K562 (cell line): ENCODE data around the gene ATG13. TPM values are rescaled to one million over a fixed set of nuclear protein-coding genes. Genes with fewer than 3 reads are reported as not detected.
A peak's percentile ranks its signal among the peaks of the same experiment; 100 is the strongest.

ENCODE experiments used
- FIP1L1 ChIP-seq: fragments of 200-400 bp; formaldehyde crosslinking; IDR thresholded peaks from 2 replicates; pipeline ENCODE4 v1.6.1; 2018; ENCODE audit warnings: mild to moderate bottlenecking, low read depth, low read length; ENCODE audit not compliant: poor library complexity, severe bottlenecking
- FOXA3 ChIP-seq, 2 experiments: fragments of 450-650 bp in 1 of 2; sonication (generic) in 1 of 2; formaldehyde crosslinking; IDR thresholded peaks in 1 of 2; conservative IDR thresholded peaks in 1 of 2; 2 replicates each; pipeline versions ENCODE4 v1.4.0 to v1.8.0; 2020 to 2022; ENCODE audit warnings: mild to moderate bottlenecking in 2 of 2, missing genetic modification reagents in 1 of 2
- GMEB1 ChIP-seq: fragments of 250-450 bp; sonication (Bioruptor Pico); IDR thresholded peaks from 2 replicates; pipeline ENCODE4 v1.4.0; 2020; ENCODE audit warnings: mild to moderate bottlenecking
- NCOA4 ChIP-seq: fragments of 450-650 bp; IDR thresholded peaks from 2 replicates; pipeline ENCODE4 v1.6.1; 2018; ENCODE audit warnings: mild to moderate bottlenecking; ENCODE audit not compliant: partially characterized antibody
- NCOR1 ChIP-seq: fragments of 450-650 bp; IDR thresholded peaks from 2 replicates; pipeline ENCODE4 v1.6.1; 2016; ENCODE audit warnings: mild to moderate bottlenecking, moderate library complexity
- PYGO2 ChIP-seq: fragments of 450-650 bp; IDR thresholded peaks from 2 replicates; pipeline ENCODE4 v1.6.1; 2016; ENCODE audit warnings: mild to moderate bottlenecking, missing genetic modification characterization, moderate library complexity, missing compliant biosample characterization
- RBFOX2 ChIP-seq: fragments of 200-400 bp; formaldehyde crosslinking; IDR thresholded peaks from 2 replicates; pipeline ENCODE4 v1.6.1; 2017; ENCODE audit warnings: low read depth, mild to moderate bottlenecking, low read length, moderate library complexity
- REST ChIP-seq, 2 experiments: fragments of 450-650 bp; formaldehyde crosslinking in 1 of 2; IDR thresholded peaks; 2 replicates each; pipeline versions ENCODE4 v1.4.0 to v1.6.1; 2014 to 2020; ENCODE audit warnings: mild to moderate bottlenecking in 2 of 2, borderline replicate concordance in 1 of 2, low read depth in 1 of 2
- SIRT6 ChIP-seq: IDR thresholded peaks from one replicate; pipeline ENCODE4 v1.6.1; 2012; ENCODE audit warnings: low read depth, mild to moderate bottlenecking, control low read depth, inconsistent platforms, low read length, moderate library complexity
- SMAD1 ChIP-seq: fragments of 150-350 bp; IDR thresholded peaks from 2 replicates; pipeline ENCODE4 v1.6.1; 2014; ENCODE audit warnings: low read length, low read depth; ENCODE audit not compliant: partially characterized antibody
- TARDBP ChIP-seq: fragments of 450-650 bp; IDR thresholded peaks from 2 replicates; pipeline ENCODE4 v1.6.1; 2016
- ZC3H8 ChIP-seq: fragments of 450-650 bp; IDR thresholded peaks from 2 replicates; pipeline ENCODE4 v1.6.1; 2017
- ZNF408 ChIP-seq: fragments of 250-450 bp; sonication (Bioruptor Pico); IDR thresholded peaks from 2 replicates; pipeline ENCODE4 v1.4.0; 2020; ENCODE audit warnings: low read depth, mild to moderate bottlenecking, moderate library complexity
- ZNF444 ChIP-seq: fragments of 250-450 bp; sonication (Bioruptor Pico); IDR thresholded peaks from 2 replicates; pipeline ENCODE4 v1.4.0; 2020; ENCODE audit warnings: mild to moderate bottlenecking, moderate library complexity
- polyA plus RNA-seq, 8 experiments: library from polyadenylated mRNA; depleted of rRNA in 4 of 8; stranded (reverse) in 5 of 8; unstranded in 3 of 8; fragments of >200 nt; fragmentation: Nextera tagmentation in 2 of 8; fragmentation: Illumina TruSeq in 1 of 8; extraction: Ambion mirVana in 2 of 8; extraction: Trizol in 1 of 8; gene quantifications; 2 replicates each; pipeline versions ENCODE4 v1.2.1 to v1.2.3, GENCODE V29; 2011 to 2014; ENCODE audit warnings: inconsistent platforms in 1 of 8, missing spikeins in 1 of 8
- total RNA-seq, 7 experiments: library from RNA; depleted of rRNA in 6 of 7; stranded (reverse); fragments of >200 nt in 6 of 7; fragmentation: Illumina TruSeq in 2 of 7; extraction: Trizol in 2 of 7; gene quantifications; 2 replicates each; pipeline versions ENCODE4 v1.2.1 to v1.2.3, GENCODE V29; 2011 to 2021; ENCODE audit warnings: low replicate concordance in 1 of 7
- TF ChIP-seq, protein P1 (sequence below): IDR thresholded peaks from 2 replicates; pipeline ENCODE4 v1.6.1; 2011; ENCODE audit warnings: borderline replicate concordance, low read depth, mild to moderate bottlenecking, moderate library complexity, low read length; ENCODE audit not compliant: insufficient read depth, poor library complexity, severe bottlenecking

ATG13 gene
- total and polyA plus RNA-seq, 9 of the 15 experiments (the other 6 are each of a cell fraction or from before 2014, with no cell fraction given) = 13.1 to 61.5 (median 36.5) TPM

DNA sequence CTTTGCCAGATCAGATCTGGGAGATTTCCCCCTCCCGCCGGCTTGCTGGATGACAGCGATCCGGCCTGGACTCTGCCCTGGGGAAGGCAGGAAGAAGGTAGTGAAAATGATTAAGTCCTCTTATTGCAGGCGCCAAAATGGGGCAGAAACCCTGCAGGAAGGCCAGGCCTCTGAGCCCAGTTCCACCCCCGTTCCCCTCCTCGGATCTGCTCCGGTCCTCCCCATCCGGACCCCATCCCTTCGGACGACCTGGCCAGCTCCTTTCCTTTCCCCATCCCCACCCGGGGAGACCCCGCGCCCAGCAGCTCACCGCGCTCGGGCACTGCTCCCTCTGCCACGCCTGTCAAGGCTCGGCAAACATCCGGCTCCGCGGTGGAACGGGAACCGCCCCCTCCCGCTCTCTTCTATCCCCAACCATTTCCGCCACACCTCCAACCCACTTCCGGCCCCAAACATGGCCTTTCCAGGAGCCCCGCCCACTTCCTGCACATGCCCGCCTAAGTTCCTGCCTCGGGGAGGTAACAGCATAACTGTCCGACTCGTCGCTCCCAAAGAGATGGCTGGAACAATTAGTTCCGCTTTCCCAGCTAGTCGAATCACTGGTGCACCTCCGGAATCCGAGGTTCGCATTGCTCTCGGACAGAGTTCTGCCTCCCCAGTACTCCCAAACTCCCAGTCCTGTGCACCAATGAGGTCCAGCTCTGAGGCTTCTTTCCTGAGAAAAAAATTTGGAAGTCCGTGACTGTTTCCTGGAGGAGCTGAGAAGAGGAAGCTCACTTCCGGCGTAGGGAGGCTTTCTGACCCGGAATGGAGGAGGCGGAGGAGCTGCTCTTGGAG, 83.1 kb downstream of the ATG13 start, which contains the start of the genes ARHGAP1 and ZNF408 (continued):
- TF ChIP-seq REST (IDR thresholded peaks at IDR 0.05; ENCODE audit: borderline replicate concordance) (no peak), REST (CRISPR knock-in tag; IDR thresholded peaks at IDR 0.05; ENCODE audit: low read depth) (peak; percentile 75; the same call in 1 of the 2 replicates), GMEB1 (CRISPR knock-in tag) (peak; percentile 56), SIRT6 (no peak), SMAD1 (no peak), NCOR1 (no peak), ZNF444 (no peak), FIP1L1 (peak; percentile 73), NCOA4 (no peak), RBFOX2 (peak; percentile 97), TARDBP (peak; percentile 74), ZNF408 (CRISPR knock-in tag) (no peak), PYGO2 (tag) (peak; percentile 22; the same call in 1 of the 2 replicates), ZC3H8 (no peak), FOXA3 (CRISPR knock-in tag; conservative IDR thresholded peaks at IDR 0.05 in 1 of 2, IDR thresholded peaks at IDR 0.05 in 1 of 2) (peak; percentile 86 to 96)
- TF ChIP-seq, protein P1, sequence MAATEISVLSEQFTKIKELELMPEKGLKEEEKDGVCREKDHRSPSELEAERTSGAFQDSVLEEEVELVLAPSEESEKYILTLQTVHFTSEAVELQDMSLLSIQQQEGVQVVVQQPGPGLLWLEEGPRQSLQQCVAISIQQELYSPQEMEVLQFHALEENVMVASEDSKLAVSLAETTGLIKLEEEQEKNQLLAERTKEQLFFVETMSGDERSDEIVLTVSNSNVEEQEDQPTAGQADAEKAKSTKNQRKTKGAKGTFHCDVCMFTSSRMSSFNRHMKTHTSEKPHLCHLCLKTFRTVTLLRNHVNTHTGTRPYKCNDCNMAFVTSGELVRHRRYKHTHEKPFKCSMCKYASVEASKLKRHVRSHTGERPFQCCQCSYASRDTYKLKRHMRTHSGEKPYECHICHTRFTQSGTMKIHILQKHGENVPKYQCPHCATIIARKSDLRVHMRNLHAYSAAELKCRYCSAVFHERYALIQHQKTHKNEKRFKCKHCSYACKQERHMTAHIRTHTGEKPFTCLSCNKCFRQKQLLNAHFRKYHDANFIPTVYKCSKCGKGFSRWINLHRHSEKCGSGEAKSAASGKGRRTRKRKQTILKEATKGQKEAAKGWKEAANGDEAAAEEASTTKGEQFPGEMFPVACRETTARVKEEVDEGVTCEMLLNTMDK = no peak
